Measurements from ENCODE around the gene HMGXB3.
A peak's percentile ranks its signal among the peaks of the same experiment; 100 is the strongest.

HMGXB3 gene

DNA sequence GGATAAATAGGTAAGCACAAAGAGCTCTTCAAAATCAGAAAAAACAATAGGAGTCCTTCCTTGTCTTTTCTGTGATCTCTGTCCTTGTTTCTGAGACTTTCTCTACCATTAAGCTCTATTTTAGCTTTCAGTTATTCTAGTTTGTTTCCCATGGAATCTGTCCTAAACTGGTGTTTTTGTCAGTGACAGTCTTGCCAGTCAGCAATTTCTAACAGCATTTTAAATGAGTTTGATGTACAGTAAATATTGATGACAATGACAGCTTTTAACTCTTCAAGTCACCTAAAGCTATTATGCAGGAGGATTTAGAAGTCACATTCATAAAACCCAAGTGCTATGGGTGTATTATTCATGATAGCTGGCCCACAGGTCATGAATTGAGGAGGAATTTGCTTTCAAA is 18.0 kb upstream of the HMGXB3 start:
- no peak for DNase-seq (ENCODE audit: low read depth in 2 of 2)

DNA sequence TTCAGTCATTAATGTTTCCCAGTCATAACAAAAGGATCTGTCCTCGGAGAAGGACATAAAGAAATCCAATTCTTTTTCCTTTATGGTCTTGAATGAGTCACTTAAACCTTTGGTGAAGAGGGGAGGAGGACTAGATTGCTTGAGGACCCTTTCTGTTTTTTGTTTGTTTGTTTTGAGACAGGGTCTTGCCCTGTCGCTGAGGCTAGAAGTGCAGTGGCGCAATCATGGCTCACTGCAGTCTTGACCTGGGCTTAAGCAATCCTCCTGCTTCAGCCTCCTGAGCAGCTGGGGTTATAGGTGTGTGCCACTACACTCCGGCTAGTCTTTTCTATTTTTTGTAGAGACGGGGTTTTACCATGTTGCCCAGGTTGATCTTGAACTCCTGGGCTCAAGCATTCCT is 12.4 kb upstream of the HMGXB3 start:
- DNase-seq (ENCODE audit: low read depth in 2 of 2) = no peak

DNA sequence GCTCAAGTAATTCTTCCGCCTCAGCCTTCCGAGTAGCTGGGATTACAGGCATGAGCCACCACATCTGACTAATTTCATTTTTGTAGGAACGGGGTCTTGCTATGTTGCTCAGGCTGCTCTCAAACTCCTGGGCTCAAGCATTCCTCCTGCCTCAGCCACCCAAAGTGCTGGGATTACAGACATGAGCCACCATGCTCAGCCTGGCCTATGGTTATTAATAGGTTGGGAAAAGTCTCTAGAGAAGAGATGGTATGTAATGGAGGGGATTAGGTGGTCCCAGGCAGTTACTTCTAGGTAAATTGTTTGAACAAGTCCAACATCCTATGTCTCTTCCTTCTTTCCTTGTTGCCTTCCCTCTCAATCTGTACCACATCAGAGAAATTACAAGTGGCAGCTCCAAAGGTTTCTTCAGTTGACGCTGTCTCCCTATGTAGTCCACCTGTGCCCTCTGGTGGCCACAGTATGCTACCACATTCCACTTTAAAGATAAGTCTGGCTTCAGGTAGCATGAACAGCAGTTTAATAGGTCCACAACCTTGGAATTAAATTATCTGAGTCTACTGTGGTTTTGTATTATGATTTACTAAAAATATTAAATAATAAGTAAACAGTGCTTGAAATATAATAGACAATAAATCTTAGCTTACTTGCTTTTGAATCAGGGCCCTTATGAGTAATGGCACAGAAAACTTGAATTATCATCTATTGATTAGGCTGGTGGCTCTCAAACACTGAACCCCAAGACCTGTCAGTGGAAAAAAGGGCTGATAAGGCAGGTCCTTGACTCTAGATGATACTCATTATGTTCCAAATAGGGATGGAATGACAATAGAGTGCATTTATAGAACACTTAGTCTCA is 9.8 kb upstream of the HMGXB3 start:
- DNase-seq (ENCODE audit: low read depth in 2 of 2) = peak; percentile 41 to 42

DNA sequence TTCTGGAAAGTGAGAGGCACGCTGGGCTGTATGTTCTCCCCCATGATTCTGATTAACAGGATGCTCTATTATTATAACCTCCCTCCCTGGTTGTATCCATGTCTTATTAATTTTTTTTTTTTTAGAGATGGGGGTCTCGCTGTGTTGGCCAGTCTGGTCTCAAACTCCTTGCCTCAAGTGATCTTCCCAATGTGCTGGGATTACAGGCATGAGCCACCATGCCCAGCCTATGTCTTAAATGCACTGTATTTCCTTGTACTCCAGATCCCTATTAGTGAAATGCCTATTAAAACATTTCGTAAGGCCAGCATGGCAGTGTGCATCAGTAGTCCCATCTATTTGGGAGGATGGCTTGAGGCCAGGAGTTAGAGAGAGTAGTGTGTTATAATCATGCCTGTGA is 7.1 kb upstream of the HMGXB3 start:
- no peak for DNase-seq (ENCODE audit: low read depth in 2 of 2)

DNA sequence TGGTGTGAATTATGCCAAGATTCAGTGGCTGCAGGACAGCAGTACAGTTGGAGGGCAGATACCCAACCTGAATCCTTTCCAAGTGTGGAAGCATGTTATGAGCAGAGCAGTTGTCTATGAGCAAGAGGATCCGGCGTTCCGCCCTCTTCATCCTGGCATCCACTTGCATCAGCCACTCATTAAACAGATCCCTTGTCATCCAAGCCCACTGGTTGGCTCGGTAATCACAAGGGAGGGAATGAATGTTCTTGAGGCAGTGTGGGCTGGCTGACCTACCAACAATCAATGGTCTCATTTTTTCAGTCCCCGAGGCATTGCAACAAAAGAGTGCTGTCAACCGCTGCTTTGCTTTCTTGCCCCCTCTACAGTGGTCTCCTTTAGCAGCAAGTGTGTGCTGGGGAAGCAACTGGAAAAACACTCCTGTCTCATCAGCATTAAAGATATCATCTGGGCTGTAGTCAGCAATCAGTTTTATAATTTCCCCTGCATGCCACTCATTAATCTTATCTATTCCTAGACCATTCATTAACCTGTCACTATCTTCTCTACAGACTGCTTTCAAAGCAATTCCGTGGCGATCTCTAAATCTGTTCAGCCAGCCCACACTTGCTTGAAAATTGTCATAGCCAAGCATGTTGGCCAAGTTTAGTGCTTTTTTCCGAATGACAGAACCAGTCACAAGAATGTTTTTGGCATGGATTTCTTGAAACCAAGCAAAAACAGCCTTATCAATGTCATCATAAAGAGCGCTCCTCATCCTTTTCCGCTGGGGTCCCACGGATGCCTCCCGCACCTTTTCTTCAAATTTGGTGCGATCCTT is 4.9 kb upstream of the HMGXB3 start:
- DNase-seq (ENCODE audit: low read depth in 2 of 2) = no peak

DNA sequence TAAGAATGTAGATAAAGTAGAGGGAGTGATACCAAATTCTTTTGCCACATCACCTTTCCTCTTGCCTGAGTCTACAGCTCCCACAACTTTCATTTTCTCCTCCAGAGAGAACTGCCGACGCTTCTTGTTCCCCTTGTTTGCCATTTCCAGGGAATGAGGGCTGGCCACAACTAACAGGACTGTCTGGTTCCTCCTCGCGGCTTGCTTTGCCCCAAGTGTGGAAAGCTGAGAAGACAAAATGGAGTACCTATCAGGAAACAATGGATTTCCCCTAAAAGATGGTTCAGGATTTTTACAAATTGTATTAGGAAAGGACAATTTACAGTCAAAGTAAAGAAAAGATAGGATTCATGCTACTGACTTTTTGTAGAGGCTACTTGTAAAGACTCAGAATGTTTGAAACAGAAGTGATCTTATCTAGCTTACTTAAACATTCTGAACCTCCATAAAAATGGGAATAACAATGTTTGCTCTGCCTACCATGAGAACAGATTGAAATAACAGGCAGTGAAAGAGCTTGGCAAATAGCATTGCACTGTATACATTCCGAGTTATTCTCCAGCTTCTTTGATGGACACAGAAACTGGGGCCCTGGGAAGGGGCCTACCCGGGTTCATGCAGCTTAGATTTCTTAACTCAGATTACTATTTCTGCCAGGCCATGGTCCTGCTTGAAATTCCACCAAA is 4.2 kb upstream of the HMGXB3 start:
- DNase-seq (ENCODE audit: low read depth in 2 of 2) = no peak

DNA sequence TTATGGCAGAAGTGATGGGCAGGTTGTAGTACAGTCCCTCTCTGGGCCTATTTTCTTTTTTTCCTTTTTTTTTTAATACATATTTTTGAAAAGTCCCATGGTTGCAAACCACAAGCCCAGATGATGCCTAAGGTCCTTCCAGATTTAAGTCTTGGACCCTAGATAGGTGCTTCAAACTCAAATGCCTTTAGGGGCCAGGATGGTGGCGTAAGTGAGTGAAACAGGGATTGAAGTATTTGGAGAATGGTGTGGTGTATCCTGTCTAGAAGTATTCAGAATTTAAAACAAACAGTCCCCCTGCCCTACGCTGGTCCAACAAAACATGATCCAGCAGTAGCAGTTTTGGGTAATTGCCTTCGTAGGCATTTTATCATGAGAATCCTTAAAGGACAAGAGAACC is 2.3 kb upstream of the HMGXB3 start:
- DNase-seq (ENCODE audit: low read depth in 2 of 2) = no peak

DNA sequence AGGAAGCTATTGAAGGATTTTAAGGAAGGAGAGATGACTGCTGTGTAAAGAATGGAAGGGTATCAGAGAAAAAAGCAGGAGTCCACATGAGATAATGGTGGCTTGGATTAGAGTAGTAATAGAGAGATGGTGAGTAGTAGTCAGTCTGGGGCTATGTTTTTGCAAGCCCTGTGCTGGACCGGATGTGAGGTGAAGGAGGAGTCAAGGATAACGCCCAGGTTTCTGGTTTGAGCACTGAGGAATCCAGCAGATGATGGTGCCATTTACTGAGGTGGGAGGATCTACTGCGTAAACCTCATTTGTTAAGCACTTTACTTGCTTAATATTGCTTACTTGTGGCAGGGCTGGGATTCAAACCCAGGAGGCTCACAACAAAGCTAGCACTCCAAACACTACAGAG is 1.2 kb upstream of the HMGXB3 start:
- no peak for DNase-seq (ENCODE audit: low read depth in 2 of 2)

DNA sequence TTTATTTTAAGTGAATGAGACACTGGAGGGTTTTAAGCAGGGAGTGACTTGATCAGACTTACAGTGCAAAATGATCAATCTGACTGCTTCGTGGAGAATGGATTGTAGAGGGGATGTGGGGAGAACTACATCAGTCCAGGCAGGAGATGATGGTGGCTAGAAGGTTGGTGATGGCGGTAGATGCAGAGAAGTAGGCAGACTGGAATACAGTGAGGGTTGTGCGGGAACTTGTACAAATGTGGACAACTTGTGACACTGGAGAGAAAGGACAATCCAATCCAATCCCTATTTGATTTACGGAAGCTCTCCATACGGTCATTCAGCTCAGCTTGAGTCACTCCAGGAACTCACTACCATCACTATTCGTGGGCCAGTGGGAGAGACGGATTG is 678 bp upstream of the HMGXB3 start:
- no peak for DNase-seq (ENCODE audit: low read depth in 2 of 2)

DNA sequence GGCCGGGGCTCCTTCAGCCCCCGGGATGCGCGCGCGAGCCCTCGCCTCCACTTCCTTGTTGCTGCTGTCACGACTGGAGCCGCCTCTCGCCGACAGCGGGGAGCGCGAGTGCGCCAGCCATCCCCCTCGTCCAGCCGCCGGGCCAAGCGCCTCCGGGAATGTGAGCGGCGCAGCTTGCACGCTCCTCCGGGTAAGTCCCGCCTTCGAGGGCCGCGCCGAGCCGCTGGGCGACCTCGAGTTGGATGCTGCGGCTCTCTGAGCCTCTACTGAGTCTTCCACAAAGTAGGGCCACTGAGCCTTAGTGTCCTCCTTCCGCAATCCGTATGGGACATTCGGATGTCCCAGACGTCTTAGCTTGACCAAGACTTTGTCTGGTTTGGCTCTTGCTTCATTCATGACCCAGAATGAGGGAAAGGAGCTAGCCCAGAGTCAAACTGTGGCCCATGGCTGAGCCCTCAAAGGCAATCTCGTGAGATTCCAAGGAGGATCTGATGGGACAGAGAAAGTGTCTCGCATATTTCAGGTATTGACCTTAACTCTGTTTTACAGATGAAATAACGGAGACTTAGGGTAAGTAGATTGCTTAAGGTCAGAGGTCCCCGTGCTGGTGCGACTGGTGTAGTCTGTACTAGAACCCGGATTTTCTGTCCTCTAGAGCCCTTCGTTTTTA is 586 bp downstream of the HMGXB3 start:
- peak; percentile 15 to 27 for DNase-seq (ENCODE audit: low read depth in 2 of 2)

DNA sequence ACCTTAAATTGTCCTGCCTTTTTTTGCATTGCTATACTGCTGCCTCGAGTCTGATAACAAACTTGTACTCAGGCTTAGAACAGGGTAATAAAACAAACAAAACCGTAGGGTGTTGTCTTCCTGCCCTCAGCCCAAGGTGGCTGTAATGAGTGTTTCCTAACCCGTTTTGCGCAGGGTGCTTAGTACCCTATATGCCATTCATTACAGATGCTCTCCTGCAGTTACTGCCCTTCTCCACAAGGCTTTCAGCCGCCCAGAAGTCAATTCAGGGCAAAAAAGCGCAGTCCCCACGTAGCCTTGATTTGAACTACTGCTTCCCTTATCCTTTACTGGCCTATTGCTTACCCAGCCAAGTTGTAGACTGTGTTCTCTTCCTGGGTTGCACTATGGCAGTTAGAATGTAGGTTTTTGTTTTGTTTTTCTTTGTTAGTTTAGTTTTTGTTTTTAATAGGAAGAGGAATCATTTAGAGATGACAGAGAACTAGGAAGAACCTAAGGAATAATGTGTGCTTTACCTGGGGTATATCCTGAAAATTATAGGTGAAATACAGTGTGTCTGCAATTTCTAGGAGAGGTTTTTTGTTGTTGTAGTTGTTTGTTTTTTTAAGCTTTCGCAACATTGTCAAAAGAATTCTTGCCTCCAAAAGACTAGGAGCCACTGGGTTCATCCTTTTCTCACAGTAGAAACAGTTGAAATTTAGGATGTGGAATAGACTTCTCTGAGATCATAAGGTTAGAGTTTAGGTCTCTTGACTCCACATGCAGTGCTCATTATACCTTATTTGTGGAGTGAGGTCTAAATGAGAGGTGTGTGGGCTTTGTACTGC is 1.3 kb downstream of the HMGXB3 start:
- DNase-seq (ENCODE audit: low read depth in 2 of 2) = peak; percentile 23 to 48

DNA sequence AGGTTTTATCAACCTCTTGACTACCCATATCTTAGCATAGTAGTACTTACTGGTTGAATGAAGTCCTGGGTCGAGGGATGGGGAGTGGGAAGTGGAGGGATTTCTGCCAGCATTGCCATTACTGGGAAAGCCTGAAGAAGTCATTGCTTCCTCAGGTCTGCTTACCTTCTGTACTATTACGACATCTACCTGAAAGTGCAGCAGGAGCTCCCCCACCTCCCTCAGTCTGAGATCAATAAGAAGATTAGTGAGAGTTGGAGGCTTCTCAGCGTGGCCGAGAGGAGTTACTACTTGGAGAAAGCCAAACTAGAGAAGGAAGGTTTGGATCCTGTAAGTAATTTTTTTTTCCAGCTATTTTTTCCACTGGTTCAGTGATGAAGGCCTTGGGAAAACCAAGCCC is 5.8 kb downstream of the HMGXB3 start:
- DNase-seq (ENCODE audit: low read depth in 2 of 2) = no peak

DNA sequence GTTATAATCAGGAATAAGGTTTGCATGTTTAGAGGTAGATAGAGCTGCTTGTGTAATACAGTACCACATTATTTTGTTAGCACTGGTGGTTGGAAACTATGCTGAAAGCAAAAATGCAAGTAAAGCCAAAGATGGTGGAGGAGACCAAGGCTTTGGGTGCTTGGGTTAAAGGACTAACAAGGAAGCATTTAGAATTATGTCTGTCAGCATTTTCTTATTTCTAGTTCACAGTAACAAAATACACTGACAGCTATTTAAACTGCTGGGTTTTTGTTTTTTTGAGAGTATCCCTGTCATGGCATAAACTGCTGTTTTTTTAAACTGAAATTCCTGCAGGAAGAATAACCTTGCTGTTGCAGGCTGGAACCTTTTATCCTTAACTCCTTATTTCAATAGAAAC is 6.5 kb downstream of the HMGXB3 start:
- no peak for DNase-seq (ENCODE audit: low read depth in 2 of 2)

DNA sequence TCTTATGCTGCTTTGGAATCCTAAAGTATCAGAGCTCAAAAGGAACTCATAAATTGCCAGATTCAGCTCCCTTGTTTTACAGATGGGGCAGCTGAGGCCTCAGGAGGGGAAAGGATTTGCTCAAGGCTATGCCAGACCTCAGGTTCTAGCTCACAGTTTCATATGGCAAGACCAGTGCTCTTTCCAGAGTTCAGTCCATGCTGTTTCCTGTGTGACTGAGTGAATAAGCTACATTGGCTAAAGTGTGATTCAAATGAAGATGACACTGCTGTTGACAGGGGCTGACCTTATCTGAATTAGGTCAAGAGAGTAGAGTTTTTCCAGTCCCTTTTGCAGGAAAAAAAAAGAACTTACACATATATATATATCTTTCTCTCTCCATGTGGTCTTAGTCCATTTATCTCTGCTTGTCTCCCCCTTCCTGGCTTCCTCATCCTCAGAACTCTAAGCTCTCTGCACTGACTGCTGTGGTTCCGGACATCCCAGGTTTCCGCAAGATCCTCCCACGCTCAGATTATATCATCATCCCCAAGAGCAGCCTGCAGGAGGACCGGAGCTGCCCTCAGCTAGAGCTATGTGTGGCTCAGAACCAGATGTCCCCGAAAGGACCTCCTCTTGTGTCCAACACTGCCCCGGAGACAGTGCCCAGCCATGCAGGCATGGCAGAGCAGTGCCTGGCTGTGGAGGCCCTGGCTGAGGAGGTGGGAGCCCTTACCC is 9.3 kb downstream of the HMGXB3 start:
- DNase-seq (ENCODE audit: low read depth in 2 of 2) = no peak

DNA sequence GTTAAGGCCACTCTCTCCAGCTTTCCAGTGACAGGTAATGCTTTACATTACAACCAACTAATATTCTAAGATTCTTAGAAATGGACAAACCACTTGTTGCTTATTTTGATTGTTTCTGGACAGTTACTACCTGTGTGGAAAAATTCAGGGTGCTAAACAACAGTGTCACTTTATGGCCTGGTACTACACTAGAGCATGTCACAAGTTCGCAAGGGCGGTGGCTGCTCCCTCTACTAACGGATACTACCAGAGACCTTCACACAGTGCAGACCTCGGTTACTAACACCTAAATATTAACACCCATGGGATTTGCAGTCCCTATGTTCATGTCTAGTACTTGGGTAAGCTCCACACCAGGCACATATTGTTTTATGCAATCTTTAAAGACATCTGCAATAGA is 13.4 kb downstream of the HMGXB3 start:
- DNase-seq (ENCODE audit: low read depth in 2 of 2) = no peak

DNA sequence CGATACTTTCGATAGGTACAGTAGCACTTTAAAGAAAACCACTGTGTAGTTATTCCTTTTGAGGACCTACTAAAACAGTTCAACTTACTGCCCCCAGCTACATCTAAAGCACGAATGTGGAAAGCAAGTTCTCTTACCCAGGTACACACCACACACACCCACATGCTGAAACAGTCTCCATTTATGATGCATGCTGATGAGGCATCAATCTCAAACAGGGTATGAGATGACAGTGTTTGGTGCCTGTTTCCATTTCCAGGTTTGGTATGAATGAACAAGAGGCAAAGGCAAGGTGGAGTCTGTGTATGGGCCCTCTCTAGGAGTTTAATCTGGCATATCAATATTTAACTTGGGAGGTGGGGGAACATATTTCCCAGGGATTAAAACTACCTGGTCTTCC is 13.9 kb downstream of the HMGXB3 start:
- no peak for DNase-seq (ENCODE audit: low read depth in 2 of 2)

DNA sequence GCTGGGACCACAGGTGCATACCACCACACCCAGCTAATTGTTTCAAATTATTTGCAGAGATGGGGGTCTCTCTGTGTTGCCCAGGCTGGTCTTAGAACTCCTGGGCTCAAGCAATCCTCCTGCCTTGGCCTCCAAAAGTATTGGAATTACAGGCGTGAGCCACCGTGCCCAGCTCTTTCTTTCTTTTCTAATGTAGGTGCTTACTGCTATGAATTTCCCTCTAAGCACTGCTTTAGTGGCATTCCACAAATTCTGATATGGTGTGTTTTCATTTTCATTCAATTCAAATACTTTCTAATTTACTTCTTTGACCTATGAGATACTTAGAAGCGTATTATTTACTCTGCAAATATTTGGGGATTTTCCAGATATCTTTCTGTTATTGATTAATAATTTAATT is 14.9 kb downstream of the HMGXB3 start:
- DNase-seq (ENCODE audit: low read depth in 2 of 2) = no peak

DNA sequence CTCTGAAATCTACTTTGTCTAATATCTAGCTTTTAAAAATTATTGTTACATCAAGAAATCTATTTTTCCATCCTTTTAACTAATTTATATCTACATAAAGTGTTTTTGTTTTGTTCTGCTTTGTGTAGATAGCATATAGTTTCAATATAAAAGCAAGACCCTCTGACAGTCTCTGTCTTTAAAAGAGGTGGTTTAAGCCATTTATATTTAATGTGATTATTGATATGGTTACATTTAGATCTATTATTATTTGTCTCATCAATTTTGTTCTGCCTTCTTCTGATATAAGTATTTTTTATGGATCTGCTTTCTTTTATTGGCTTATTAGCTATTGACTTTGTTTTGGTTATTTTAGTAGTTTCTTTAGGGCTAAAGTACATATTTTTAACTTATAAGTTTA is 16.0 kb downstream of the HMGXB3 start:
- DNase-seq (ENCODE audit: low read depth in 2 of 2) = no peak

DNA sequence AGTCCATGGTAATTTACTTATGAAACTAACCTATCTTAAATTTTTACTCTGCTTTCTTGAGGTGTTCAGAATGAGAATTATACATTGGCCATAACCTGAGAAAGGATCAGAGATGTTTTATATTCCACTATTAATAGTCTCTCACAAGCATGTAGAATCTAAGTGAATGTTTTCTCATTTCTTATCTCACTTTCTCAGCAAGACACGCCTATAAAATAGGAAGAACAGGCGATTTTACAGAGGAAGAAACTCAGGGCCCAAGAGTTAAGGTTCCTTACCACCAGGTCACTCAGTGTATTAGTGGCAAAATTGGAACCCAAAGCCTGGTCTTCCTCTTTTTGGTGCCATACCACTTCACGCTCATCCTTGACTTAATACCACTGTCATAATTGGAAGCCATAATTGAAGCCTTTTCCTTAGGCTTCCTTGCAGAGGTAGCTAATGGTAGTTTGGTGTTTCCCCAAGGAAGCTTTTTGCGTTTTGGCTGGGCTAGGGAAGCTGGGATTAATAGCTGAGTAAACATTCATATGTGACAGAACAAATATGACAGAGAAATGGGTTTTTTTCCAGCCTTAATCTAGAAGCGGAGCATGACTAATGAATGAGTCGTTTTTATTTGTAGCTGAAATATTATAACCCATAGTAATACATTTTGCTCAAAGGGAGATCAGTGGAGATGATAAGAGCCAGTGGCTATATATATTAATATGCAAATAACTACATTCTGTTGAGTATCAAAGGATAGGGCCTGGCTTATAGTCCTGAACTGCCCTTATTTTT is 16.9 kb downstream of the HMGXB3 start:
- no peak for DNase-seq (ENCODE audit: low read depth in 2 of 2)

DNA sequence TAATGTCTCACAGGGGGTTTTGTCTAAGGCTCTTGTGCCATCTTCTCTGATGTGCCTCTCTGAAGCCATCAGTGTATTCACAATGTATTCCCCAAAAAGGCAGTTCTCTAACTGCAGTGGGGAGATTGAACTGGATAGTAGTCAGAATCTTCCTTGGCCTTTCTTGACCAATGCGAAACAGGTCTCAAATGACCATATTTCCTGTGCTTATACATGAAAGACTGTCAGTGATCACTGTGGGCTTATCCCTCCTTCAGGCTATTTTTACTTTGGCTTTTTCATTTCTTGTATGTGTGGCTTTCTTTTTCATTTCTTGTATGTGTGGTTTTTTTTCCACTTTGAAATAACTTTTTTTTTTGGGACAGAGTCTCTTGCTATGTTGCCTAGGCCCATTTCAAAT is 19.7 kb downstream of the HMGXB3 start:
- DNase-seq (ENCODE audit: low read depth in 2 of 2) = no peak

Measured in stimulated activated CD4-positive, alpha-beta T cell treated with anti-CD3 and anti-CD28 coated beads, Interleukin-4, amount 100 ng/mL, for 48 hours (primary cell).